ENCODE data around the gene ACSL6.

The ACSL6 gene

GRCh38 chr5:132013006-132013689 lies 1.7 kb upstream of the ACSL6 start:
- DNase-seq, result no peak

GRCh38 chr5:132012371-132013005 lies 1.0 kb upstream of the ACSL6 start:
- no peak for DNase-seq

GRCh38 chr5:132010989-132011621 lies 353 bp downstream of the ACSL6 start:
- no peak for DNase-seq

DNA sequence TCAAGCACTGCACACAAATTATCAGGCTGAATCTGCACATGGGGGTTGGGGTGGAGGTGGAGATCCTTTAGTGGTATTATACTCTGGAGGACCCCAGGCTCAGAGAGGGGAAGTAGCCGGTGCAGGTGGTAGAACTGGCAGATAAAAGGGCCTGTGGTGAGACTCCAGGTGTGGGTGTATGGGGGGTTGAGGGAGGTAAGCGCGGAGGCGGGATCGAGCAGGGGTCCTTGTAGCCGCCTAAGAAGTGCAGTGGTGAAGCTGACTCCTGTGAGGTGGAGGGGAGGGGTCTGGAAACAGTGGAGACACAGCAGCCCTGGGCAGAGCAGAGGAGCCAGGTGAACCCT lies 841 bp downstream of the ACSL6 start:
- no peak for DNase-seq

- DNase-seq, result no peak
Observed at GRCh38 chr5:132009706-132010405, 1.6 kb downstream of the ACSL6 start.

GRCh38 chr5:132008961-132009680 lies 2.3 kb downstream of the ACSL6 start:
- no peak for DNase-seq

GRCh38 chr5:132008163-132008473 lies 3.3 kb downstream of the ACSL6 start:
- DNase-seq, result no peak

- peak; percentile 75 for DNase-seq
Observed at GRCh38 chr5:132007399-132008162, 3.9 kb downstream of the ACSL6 start.

DNA sequence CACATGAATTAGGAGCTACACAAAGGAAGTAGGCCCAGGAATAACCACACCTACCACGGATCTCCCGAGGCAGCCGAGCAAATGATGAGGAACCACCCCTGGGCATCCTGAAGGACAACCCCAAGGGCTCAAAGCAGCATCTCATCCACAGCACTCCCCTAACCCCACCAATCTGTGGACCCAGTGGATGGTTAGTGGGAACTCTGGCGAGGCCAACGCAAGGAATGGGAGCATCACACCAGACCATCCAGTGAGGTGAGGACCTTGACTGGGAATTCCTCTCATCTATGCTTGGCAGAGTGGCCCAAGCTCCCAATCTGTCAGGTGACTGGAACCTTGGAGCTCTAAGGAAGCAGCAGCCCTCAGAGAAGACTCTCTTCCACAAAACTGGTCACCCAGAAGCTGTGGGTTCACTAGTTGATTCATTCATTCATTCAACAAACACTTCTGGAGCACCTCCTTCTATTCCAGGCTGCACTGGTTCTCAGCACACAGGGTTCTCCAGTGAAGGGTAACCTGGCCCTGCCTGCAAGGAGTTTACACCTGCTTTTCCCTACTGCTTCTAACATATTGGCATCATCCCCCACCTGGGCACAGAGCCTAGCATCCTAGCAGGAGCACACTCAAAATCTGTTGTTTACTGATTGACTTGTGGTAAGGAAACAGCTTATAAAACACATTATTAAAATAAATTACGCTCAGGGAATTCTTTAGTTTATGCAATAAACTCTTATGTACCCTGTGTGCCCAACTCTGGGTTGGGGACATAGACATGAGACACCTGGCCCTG lies 4.9 kb downstream of the ACSL6 start:
- no peak for DNase-seq

DNA sequence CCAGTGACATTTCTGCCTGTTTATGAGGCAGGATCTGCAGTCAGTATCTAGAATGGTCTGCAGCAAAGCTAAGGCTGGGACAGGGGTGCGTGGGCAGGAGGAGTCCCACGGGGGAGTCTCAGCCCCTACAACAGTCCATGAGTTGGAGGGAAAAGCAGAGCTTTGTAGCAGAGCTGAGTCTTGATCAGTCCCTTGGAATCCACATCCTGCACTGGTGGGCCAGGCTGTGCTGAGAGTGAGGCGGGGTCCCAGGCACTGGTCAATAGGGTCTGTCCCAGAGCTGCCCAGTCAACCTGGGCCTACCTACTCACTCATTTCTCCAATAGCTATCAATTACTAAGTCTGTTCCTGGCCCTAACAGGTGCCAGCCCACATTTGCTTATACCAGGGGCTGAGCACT lies 5.9 kb downstream of the ACSL6 start:
- DNase-seq, result no peak

- DNase-seq, result no peak
Observed at GRCh38 chr5:132003982-132004381, 7.5 kb downstream of the ACSL6 start.

- DNase-seq, result no peak
Observed at GRCh38 chr5:132003170-132003744, 8.2 kb downstream of the ACSL6 start.

DNA sequence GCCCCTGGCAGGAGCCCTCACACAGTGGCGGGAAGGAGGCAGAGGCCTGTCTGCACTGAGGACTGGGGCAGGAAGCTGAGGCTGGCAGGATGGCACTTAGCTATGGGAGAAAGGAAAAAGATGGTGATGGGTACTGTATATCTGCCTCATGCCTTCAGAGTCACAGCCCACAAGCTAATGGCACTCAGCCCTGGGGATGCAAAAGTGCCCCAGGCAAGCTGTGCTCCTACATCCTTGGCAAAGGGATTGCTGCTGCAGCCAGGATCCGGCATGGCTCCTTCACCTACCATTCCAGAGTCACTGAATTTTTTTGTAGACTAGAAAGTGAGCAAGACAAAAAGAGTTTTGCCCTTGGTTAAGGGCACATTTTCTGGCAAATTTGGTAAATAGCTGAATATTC lies 8.7 kb downstream of the ACSL6 start:
- DNase-seq, result no peak

DNA sequence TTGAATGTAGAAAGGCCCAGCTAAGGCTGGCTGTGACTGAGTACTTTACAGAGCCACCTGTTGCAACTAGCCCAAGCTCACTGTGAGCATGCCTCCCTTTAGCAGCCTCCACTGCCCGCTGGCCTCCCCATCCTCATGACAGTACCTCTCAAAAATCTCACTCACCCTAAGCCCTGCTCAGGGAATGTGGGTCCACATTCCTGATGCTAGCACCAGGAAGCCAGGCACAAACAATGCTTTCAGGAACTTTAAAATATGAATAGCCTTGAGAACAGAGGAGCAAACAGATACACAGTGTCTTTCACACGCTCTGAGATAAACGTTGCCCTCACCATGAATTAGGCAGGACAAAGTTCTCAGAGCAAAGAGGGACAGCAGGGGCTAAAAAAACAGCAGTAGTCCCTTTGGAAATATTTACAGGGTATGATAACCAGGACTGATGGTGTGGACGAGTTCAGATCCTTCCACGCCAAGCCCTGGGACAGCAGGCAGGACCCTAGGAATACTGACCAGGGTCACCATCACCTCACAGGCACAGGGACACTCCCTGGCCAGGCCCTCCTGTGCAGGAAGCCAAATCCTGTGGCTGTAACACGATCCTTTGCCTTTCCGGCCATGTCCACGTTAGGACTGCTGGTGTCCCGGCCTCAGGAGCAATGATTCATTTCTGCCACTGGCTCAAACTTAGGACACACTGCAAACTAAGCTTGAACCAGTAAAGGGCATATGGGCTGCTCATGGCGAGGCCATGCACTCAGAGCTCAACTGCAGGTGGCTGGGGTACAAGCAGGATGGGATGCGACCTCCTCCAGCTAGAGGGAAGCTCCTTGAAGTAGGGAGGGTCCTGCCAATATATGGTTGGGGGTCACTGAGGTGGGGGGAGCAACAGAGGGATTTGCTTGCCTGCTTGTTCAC lies 9.6 kb downstream of the ACSL6 start:
- no peak for DNase-seq

- peak; percentile 37 for DNase-seq
Observed at GRCh38 chr5:132000677-132001453, 10.6 kb downstream of the ACSL6 start.

- no peak for DNase-seq
Observed at GRCh38 chr5:132000241-132000490, 11.3 kb downstream of the ACSL6 start.

DNA sequence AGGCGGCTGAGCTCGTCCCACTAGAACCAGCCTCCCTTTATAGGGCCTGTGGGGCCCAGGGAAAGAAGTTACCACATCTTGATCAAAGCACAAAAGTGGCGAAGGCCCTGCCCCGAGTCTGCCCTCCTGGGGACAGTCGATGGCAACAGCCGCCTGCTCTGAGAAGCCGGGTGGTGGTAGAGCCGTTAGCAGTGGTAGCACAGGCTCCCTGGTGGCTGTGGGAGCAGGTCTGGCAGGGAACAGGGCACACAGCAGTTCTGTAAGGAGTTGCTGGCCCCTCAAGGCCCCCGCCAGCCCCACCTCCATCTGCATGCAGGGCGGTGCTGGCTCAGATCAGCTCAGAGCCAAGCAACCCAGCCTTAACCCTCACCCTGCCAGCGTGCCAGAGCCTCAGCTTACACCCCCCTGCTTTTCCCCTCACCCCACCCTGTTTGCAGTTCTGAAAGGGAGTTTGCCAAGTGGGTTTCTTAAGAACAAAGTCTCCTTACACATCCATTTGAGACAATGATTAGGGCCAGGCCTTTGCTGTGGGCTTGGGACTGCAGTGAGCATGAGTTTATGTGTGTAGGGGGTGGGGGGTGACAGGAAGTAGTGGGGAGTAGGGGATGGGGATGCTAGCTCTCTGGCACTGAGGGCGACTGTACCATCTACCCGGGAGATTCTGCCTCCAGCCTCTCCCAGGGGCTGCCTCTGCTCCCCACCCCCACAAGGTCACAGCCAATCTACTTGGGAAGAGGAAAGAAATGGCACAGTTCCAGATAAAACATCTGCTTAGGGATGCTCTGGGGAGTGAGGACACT lies 11.8 kb downstream of the ACSL6 start:
- DNase-seq, result no peak

DNA sequence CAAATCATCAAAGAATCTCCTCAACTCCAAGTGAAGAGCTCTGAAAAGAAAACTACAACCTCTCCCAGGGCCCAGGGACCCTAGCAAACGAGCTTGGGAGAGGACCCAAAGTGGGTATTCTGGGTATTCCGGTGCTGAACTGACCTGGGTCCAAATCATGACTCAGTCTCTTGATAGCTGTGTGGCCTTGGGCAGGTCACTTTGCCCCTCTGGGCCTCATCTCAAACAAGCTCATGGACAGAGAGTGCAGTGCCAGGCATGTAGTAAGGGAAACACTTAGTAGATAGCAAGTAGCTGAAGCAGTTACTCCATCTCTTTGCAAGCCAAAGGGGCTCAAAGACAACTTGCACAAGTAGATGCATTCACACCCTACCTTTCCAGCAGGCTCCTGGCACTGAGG lies 12.4 kb downstream of the ACSL6 start:
- no peak for DNase-seq
